HepG2 (cell line): Measurements from ENCODE around the gene CDY2B. TPM values are rescaled to one million over a fixed set of nuclear protein-coding genes. Genes with fewer than 3 reads are reported as not detected.
"Not testable (repeated sequence)": the region's sequence is repeated elsewhere in the genome, so short reads cannot be mapped to it uniquely, and the experiment has no call there.

ENCODE experiments used
- ATAC-seq: fragments of 200-7000 bp; cut with Tn5 transposase; 3 replicates; pipeline ENCODE4 v1.9.1; 2020; ENCODE audit warnings: mild to moderate bottlenecking, moderate library complexity
- BruUV-seq: library from RNA; stranded (reverse); fragments of 400-500 nt; replicated peaks from 2 replicates; lab custom pipeline; 2021; lab: Mats Ljungman, UMichigan
- CTCF ChIA-PET: fragments of 300-600 bp; formaldehyde crosslinking; extraction: SDS; loops from one replicate; lab custom pipeline; 2021; ENCODE audit warnings: low total read pairs, inconsistent platforms, low intra/inter-chr PET ratio; lab: Yijun Ruan, JAX
- POLR2A ChIA-PET: fragments of 350-600 bp; sonication (Branson Sonifier 250); formaldehyde crosslinking; loops from one replicate; lab custom pipeline; 2020; ENCODE audit warnings: antibody characterized with exemption, inconsistent platforms; lab: Yijun Ruan, JAX
- DNase-seq: peaks from one replicate; pipeline ENCODE4 v3.0.0-alpha.2; 2015; ENCODE audit warnings: low spot score
- FAIRE-seq: peaks from 3 replicates; lab custom pipeline; 2011; peaks lifted over from hg19 to GRCh38; lab: Jason Lieb, UNC
- H2AFZ ChIP-seq: one replicate; pipeline ENCODE4 v1.6.1; 2011; ENCODE audit warnings: low read length, inconsistent platforms
- H3K27ac ChIP-seq: fragments of 300-600 bp; 3 replicates; pipeline ENCODE4 v1.8.0; 2011; ENCODE audit warnings: mixed run types, mild to moderate bottlenecking, mixed read lengths, low read length, inconsistent platforms; ENCODE audit not compliant: insufficient read depth; ENCODE audit errors: extremely low read length
- H3K27me3 ChIP-seq, 2 experiments: fragments of 200-600 bp in 1 of 2; 2 replicates in 1 of 2; 3 replicates in 1 of 2; pipeline versions ENCODE4 v1.6.0 to v1.8.0; 2011; ENCODE audit warnings: low read length in 2 of 2, mild to moderate bottlenecking in 2 of 2, moderate library complexity in 2 of 2, inconsistent platforms in 1 of 2; ENCODE audit not compliant: insufficient read depth in 2 of 2, control insufficient read depth in 1 of 2
- H3K36me3 ChIP-seq, 2 experiments: fragments of 200-600 bp in 1 of 2; replicated peaks in 1 of 2; 2 replicates in 1 of 2; 3 replicates in 1 of 2; pipeline versions ENCODE4 v1.5.1 to v1.8.0; 2011; ENCODE audit warnings: low read length in 2 of 2, inconsistent platforms in 1 of 2; ENCODE audit not compliant: insufficient read depth in 2 of 2, control insufficient read depth in 1 of 2
- H3K4me1 ChIP-seq: 2 replicates; pipeline ENCODE4 v1.5.1; 2012; ENCODE audit warnings: low read length, inconsistent platforms; ENCODE audit not compliant: insufficient read depth
- H3K4me2 ChIP-seq: 2 replicates; pipeline ENCODE4 v1.6.0; 2011; ENCODE audit warnings: low read depth, low read length, inconsistent platforms
- H3K4me3 ChIP-seq, 3 experiments: fragments of 200-600 bp in 1 of 3; sonication (generic), shearing (Covaris generic) in 1 of 3; replicated peaks in 1 of 3; 2 replicates each; pipeline ENCODE4 v1.5.1; 2011 to 2016; ENCODE audit warnings: low read length in 3 of 3, inconsistent platforms in 2 of 3, low read depth in 2 of 3, mild to moderate bottlenecking in 2 of 3, control low read depth in 1 of 3, mixed read lengths in 1 of 3; ENCODE audit not compliant: insufficient read depth in 1 of 3
- H3K79me2 ChIP-seq: one replicate; pipeline ENCODE4 v1.6.1; 2011; ENCODE audit warnings: low read length, inconsistent platforms; ENCODE audit not compliant: insufficient read depth
- H3K9ac ChIP-seq: 2 replicates; pipeline ENCODE4 v1.6.0; 2011; ENCODE audit warnings: mild to moderate bottlenecking, low read depth, low read length, inconsistent platforms; ENCODE audit not compliant: insufficient read depth
- H3K9me3 ChIP-seq: 2 replicates; pipeline ENCODE4 v1.5.1; 2012; ENCODE audit warnings: mild to moderate bottlenecking, low read length
- H4K20me1 ChIP-seq: 2 replicates; pipeline ENCODE4 v1.6.0; 2011; ENCODE audit warnings: inconsistent platforms, mild to moderate bottlenecking, low read length, moderate library complexity; ENCODE audit not compliant: insufficient read depth
- WGBS: methylation state at CpG from one replicate; pipeline ENCODE4 v1.1.6; 2017; ENCODE audit warnings: low lambda C conversion rate; 5-methylcytosine and 5-hydroxymethylcytosine counted together
- in situ Hi-C: cut with HindIII; loops from 2 replicates; pipeline ENCODE4 v1.10.0; 2017; ENCODE audit warnings: low pct_unique_long_range_greater_than_20kb; ENCODE audit not compliant: extremely low pct_ligation_motif_present
- intact Hi-C: fragments of 100-400 bp; cut with micrococcal nuclease; formaldehyde crosslinking; loops from one replicate; pipeline ENCODE4 v1.10.0; 2022; ENCODE audit not compliant: unreplicated experiment
- polyA plus RNA-seq, 8 experiments: library from polyadenylated mRNA; depleted of rRNA in 3 of 8; stranded (reverse) in 7 of 8; unstranded in 1 of 8; fragments of >200 nt; fragmentation: Illumina TruSeq in 4 of 8; extraction: Trizol in 4 of 8; gene quantifications; 2 replicates each; pipeline versions ENCODE4 v1.2.1 to v1.2.3, GENCODE V29; 2011 to 2016; ENCODE audit warnings: low read depth in 4 of 8, missing spikeins in 1 of 8, mixed read lengths in 1 of 8; ENCODE audit not compliant: insufficient read depth in 1 of 8
- total RNA-seq, 5 experiments: library from RNA; depleted of rRNA; stranded (reverse); fragments of >200 nt; fragmentation: Illumina TruSeq; extraction: Trizol; gene quantifications; 2 replicates each; pipeline ENCODE4 v1.2.3, GENCODE V29; 2016; ENCODE audit warnings: low read depth in 1 of 5

Gene CDY2B
- total and polyA plus RNA-seq, 2 of the 13 experiments (the other 11 are each of a cell fraction or from before 2014, with no cell fraction given) = not detected

GRCh38 chrY:17849131-17849530 lies 30.9 kb downstream of the CDY2B start:
- intact Hi-C loops, FAIRE-seq, H3K27me3 ChIP-seq, CTCF ChIA-PET, H3K36me3 ChIP-seq, H3K4me2 ChIP-seq, H3K9me3 ChIP-seq, H4K20me1 ChIP-seq, H3K4me3 ChIP-seq, DNase-seq, ATAC-seq, in situ Hi-C loops, POLR2A ChIA-PET, H3K9ac ChIP-seq, H3K79me2 ChIP-seq, BruUV-seq, H3K4me1 ChIP-seq, H3K27ac ChIP-seq, H2AFZ ChIP-seq: not testable (repeated sequence)
- WGBS = no CpG with 5 or more reads among the region's 4 CpGs

GRCh38 chrY:17832149-17832548 lies 47.9 kb downstream of the CDY2B start:
- H3K4me3 ChIP-seq, H3K4me1 ChIP-seq, BruUV-seq, H3K27ac ChIP-seq, intact Hi-C loops, DNase-seq, FAIRE-seq, CTCF ChIA-PET, H3K36me3 ChIP-seq, H2AFZ ChIP-seq, H3K79me2 ChIP-seq, in situ Hi-C loops, H3K4me2 ChIP-seq, H3K27me3 ChIP-seq, H4K20me1 ChIP-seq, H3K9me3 ChIP-seq, ATAC-seq, H3K9ac ChIP-seq, POLR2A ChIA-PET: not testable (repeated sequence)
- no CpG with 5 or more reads among the region's 12 CpGs for WGBS

Other genes starting within 250 kb of the CDY2B start
- not detected in 2 replicates for gene CDY2A, start 145.6 kb upstream of the CDY2B start, total RNA-seq (2016; rRNA removed; fragmentation: Illumina TruSeq; extraction: Trizol)
- gene CDY2A, start 145.6 kb upstream of the CDY2B start, polyA plus RNA-seq (2011; rRNA removed) = not detected in 2 replicates